Body of pancreas (tissue), 4 donors: ENCODE measurements around the gene C2orf76. TPM values are rescaled to one million over a fixed set of nuclear protein-coding genes. Genes with fewer than 3 reads are reported as not detected.

Source experiments
- ATAC-seq: fragments of 150-250 bp; one replicate; pipeline ENCODE4 v1.9.1; 2016
- DNase-seq, 4 donors: peaks; one replicate each; pipeline ENCODE4 v3.0.0-alpha.2; 2019
- H3K27ac ChIP-seq, 4 donors: fragments of 200-600 bp; sonication (generic); 1 replicate in 3 of 4; 2 replicates in 1 of 4; pipeline versions ENCODE4 v1.5.1 to v1.6.1; 2016 to 2019; ENCODE audit warnings: mild to moderate bottlenecking in 1 of 4, mixed read lengths in 1 of 4, moderate library complexity in 1 of 4
- H3K27me3 ChIP-seq, 2 donors: fragments of 200-600 bp; sonication (generic); one replicate each; pipeline ENCODE4 v1.6.0; 2016; ENCODE audit warnings: mild to moderate bottlenecking in 1 of 2
- H3K36me3 ChIP-seq, 2 donors: fragments of 200-600 bp; sonication (generic); replicated peaks in 1 of 2; 2 replicates each; pipeline ENCODE4 v1.5.1; 2016; ENCODE audit warnings: low read depth in 2 of 2; ENCODE audit not compliant: insufficient read depth in 1 of 2
- H3K4me1 ChIP-seq: fragments of 200-600 bp; sonication (generic); one replicate; pipeline ENCODE4 v1.6.0; 2016
- H3K4me3 ChIP-seq, 2 donors: fragments of 200-600 bp; sonication (generic); 1 replicate in 1 of 2; 2 replicates in 1 of 2; pipeline ENCODE4 v1.5.1; 2016 to 2019
- H3K9me3 ChIP-seq, 3 donors: fragments of 200-600 bp; sonication (generic); 1 replicate in 2 of 3; 2 replicates in 1 of 3; pipeline ENCODE4 v1.5.1; 2016
- CTCF ChIP-seq, 7 experiments: fragments of 450-650 bp in 4 of 7; fragments of 200-600 bp in 3 of 7; sonication (generic) in 3 of 7; IDR thresholded peaks; one replicate each; pipeline ENCODE4 v1.5.1; 2016 to 2019; ENCODE audit warnings: antibody characterized with exemption in 7 of 7
- POLR2A ChIP-seq, 3 donors: fragments of 450-650 bp; IDR thresholded peaks; one replicate each; pipeline ENCODE4 v1.6.1; 2016; ENCODE audit warnings: antibody characterized with exemption in 3 of 3, mild to moderate bottlenecking in 2 of 3
- WGBS, 2 donors: methylation state at CpG; one replicate each; pipeline ENCODE4 v1.1.5; 2017; 5-methylcytosine and 5-hydroxymethylcytosine counted together
- intact Hi-C: fragments of 100-400 bp; cut with DNase I; formaldehyde crosslinking; loops from one replicate; pipeline ENCODE4 v1.15.1; 2023
- total RNA-seq, 2 donors: library from RNA; depleted of rRNA; stranded (reverse); fragments of >200 nt; gene quantifications; one replicate each; pipeline ENCODE4 v1.1.0, GENCODE V29; 2016

C2orf76 gene
- total RNA-seq, 2 donors from 2014 or later: 12.5 to 52.4 TPM

GRCh38 chr2:119286661-119287060 is 80.0 kb downstream of the C2orf76 start:
- intact Hi-C loops: loop anchor here (10.0 kb wide), 1 partner anchor 402 kb away; no protein-coding TSS in a partner anchor
- no peak for DNase-seq
- WGBS, 2 donors: 69 to 81% methylated on average over 8 of the region's 8 CpGs

GRCh38 chr2:119283873-119284331 is 82.7 kb downstream of the C2orf76 start:
- H3K27me3 ChIP-seq: no peaks in the 10 kb centered on the region
- no peaks in the 10 kb centered on the region for H3K9me3 ChIP-seq
- peaks cover 4% of the 10 kb centered on the region for H3K4me1 ChIP-seq
- WGBS, 2 donors: 52 to 58% methylated on average over 8 to 10 of the region's 10 CpGs
- intact Hi-C loops: loop anchor here (10.0 kb wide), 1 partner anchor 399 kb away; no protein-coding TSS in a partner anchor
- no peak overlapping the region for H3K4me3 ChIP-seq
- peak in 3 of 4 donors; percentile 28 to 79 (median 49) for DNase-seq
- TF ChIP-seq POLR2A (IDR thresholded peaks at IDR 0.05) (peak in 1 of 3 donors; percentile 11), CTCF (IDR thresholded peaks at IDR 0.05) (no peak)
- ATAC-seq: peak; percentile 45
- no peaks in the 10 kb centered on the region for H3K36me3 ChIP-seq
- peak overlapping the region in 1 of 4 donors; percentile 51 for H3K27ac ChIP-seq

More at GRCh38 chr2:119286661-119287060, 80.0 kb downstream of the C2orf76 start:
- Histone ChIP-seq H3K36me3 (no peaks in the 10 kb centered on the region), H3K4me3 (no peak overlapping the region), H3K27me3 (no peaks in the 10 kb centered on the region), H3K27ac (no peak overlapping the region), H3K4me1 (peaks cover 14% of the 10 kb centered on the region), H3K9me3 (no peaks in the 10 kb centered on the region)
- TF ChIP-seq POLR2A (IDR thresholded peaks at IDR 0.05) (no peak), CTCF (IDR thresholded peaks at IDR 0.05) (no peak)
- ATAC-seq: no peak

- Histone ChIP-seq H3K9me3 (no peaks in the 10 kb centered on the region), H3K36me3 (no peaks in the 10 kb centered on the region), H3K27ac (peak overlapping the region in 1 of 4 donors; percentile 51), H3K4me3 (no peak overlapping the region), H3K27me3 (no peaks in the 10 kb centered on the region), H3K4me1 (peaks cover 4% of the 10 kb centered on the region)
- intact Hi-C loops: loop anchor here (10.0 kb wide), 1 partner anchor 398 kb away; no protein-coding TSS in a partner anchor
- DNase-seq: peak in 3 of 4 donors; percentile 34 to 56 (median 40)
- 74 to 77% methylated on average over 4 of the region's 4 CpGs for WGBS, 2 donors
- ATAC-seq: peak; percentile 15
- TF ChIP-seq CTCF (IDR thresholded peaks at IDR 0.05): no peak
- no peak for TF ChIP-seq POLR2A (IDR thresholded peaks at IDR 0.05)
Measured at GRCh38 chr2:119282996-119283511, 83.6 kb downstream of the C2orf76 start.

GRCh38 chr2:119282146-119282995 is 84.3 kb downstream of the C2orf76 start:
- intact Hi-C loops: loop anchor here (10.0 kb wide), 1 partner anchor 398 kb away; no protein-coding TSS in a partner anchor
- no peak for ATAC-seq
- H3K27ac ChIP-seq: no peak overlapping the region

More at GRCh38 chr2:119282146-119282995, 84.3 kb downstream of the C2orf76 start:
- Histone ChIP-seq H3K4me1 (peaks cover 4% of the 10 kb centered on the region), H3K27me3 (no peaks in the 10 kb centered on the region), H3K9me3 (no peaks in the 10 kb centered on the region), H3K4me3 (no peak overlapping the region), H3K36me3 (no peaks in the 10 kb centered on the region)
- no peak for DNase-seq
- no peak for TF ChIP-seq CTCF (IDR thresholded peaks at IDR 0.05)
- TF ChIP-seq POLR2A (IDR thresholded peaks at IDR 0.05): no peak
- WGBS, 2 donors: 71 to 76% methylated on average over 21 of the region's 21 CpGs
